HepG2 (cell line): ENCODE data around the gene GRB2. TPM values are rescaled to one million over a fixed set of nuclear protein-coding genes. Genes with fewer than 3 reads are reported as not detected.

Experiments
- BHLHE40 ChIP-seq: IDR thresholded peaks from 2 replicates; pipeline ENCODE4 v1.6.1; 2011; ENCODE audit warnings: low read length, improper control_type of control experiment
- BRD4 ChIP-seq: sonication (generic); formaldehyde crosslinking; IDR thresholded peaks from 2 replicates; pipeline ENCODE4 v1.4.0; 2020; ENCODE audit warnings: missing genetic modification reagents
- DDIT3 ChIP-seq: sonication (generic); formaldehyde crosslinking; IDR thresholded peaks from 2 replicates; pipeline ENCODE4 v1.4.0; 2020; ENCODE audit warnings: mild to moderate bottlenecking, missing genetic modification reagents
- DR1 ChIP-seq: sonication (generic); formaldehyde crosslinking; IDR thresholded peaks from 2 replicates; pipeline ENCODE4 v1.8.0; 2021; ENCODE audit warnings: mild to moderate bottlenecking, missing genetic modification reagents, inconsistent platforms
- GATAD2A ChIP-seq: IDR thresholded peaks from 2 replicates; pipeline ENCODE4 v1.6.1; 2016
- HNF4G ChIP-seq, 2 experiments: sonication (generic) in 1 of 2; formaldehyde crosslinking in 1 of 2; IDR thresholded peaks; 2 replicates each; pipeline versions ENCODE4 v1.4.0 to v1.6.1; 2011 to 2020; ENCODE audit warnings: borderline replicate concordance in 2 of 2, low read depth in 2 of 2, mild to moderate bottlenecking in 2 of 2, low read length in 1 of 2, missing genetic modification reagents in 1 of 2, moderate library complexity in 1 of 2
- HNRNPL ChIP-seq: fragments of 200-400 bp; formaldehyde crosslinking; IDR thresholded peaks from 2 replicates; pipeline ENCODE4 v1.6.1; 2017; ENCODE audit warnings: mild to moderate bottlenecking, low read depth, low read length
- KAT8 ChIP-seq: IDR thresholded peaks from 2 replicates; pipeline ENCODE4 v1.6.1; 2016; ENCODE audit warnings: missing genetic modification reagents, missing compliant biosample characterization
- MAZ ChIP-seq, 2 experiments: sonication (generic) in 1 of 2; formaldehyde crosslinking in 1 of 2; IDR thresholded peaks; 2 replicates each; pipeline versions ENCODE4 v1.5.0 to v1.6.1; 2012 to 2020; ENCODE audit warnings: low read depth in 2 of 2, mild to moderate bottlenecking in 2 of 2, borderline replicate concordance in 1 of 2, improper control_type of control experiment in 1 of 2, low read length in 1 of 2, missing genetic modification reagents in 1 of 2, moderate library complexity in 1 of 2
- MTA3 ChIP-seq: sonication (generic); formaldehyde crosslinking; IDR thresholded peaks from 2 replicates; pipeline ENCODE4 v1.4.0; 2020; ENCODE audit warnings: missing genetic modification reagents
- NCOA2 ChIP-seq: sonication (generic); formaldehyde crosslinking; IDR thresholded peaks from 2 replicates; pipeline ENCODE4 v1.8.0; 2022; ENCODE audit warnings: inconsistent platforms
- NFE2L2 ChIP-seq: fragments of 150-350 bp; IDR thresholded peaks from 2 replicates; pipeline ENCODE4 v1.6.1; 2014; ENCODE audit warnings: low read length
- PHF5A ChIP-seq: IDR thresholded peaks from one replicate; pipeline ENCODE4 v1.6.1; 2018; ENCODE audit warnings: low read depth, missing genetic modification reagents; ENCODE audit not compliant: unreplicated experiment
- PLRG1 ChIP-seq: fragments of 450-650 bp; conservative IDR thresholded peaks from 2 replicates; pipeline ENCODE4 v1.6.1; 2016
- RFX5 ChIP-seq: IDR thresholded peaks from 2 replicates; pipeline ENCODE4 v1.6.1; 2011; ENCODE audit warnings: low read depth, low read length, improper control_type of control experiment
- RNF2 ChIP-seq: fragments of 450-650 bp; conservative IDR thresholded peaks from 2 replicates; pipeline ENCODE4 v1.6.1; 2016; ENCODE audit warnings: low read depth
- SIX1 ChIP-seq: sonication (generic); formaldehyde crosslinking; IDR thresholded peaks from 2 replicates; pipeline ENCODE4 v1.4.0; 2020; ENCODE audit warnings: missing genetic modification reagents, borderline replicate concordance
- SMAD3 ChIP-seq: sonication (generic); formaldehyde crosslinking; IDR thresholded peaks from 2 replicates; pipeline ENCODE4 v1.4.0; 2020; ENCODE audit warnings: missing genetic modification reagents
- SOX6 ChIP-seq, 2 experiments: fragments of 450-650 bp in 1 of 2; sonication (generic) in 1 of 2; formaldehyde crosslinking in 1 of 2; IDR thresholded peaks; 2 replicates each; pipeline versions ENCODE4 v1.4.0 to v1.6.1; 2017 to 2020; ENCODE audit warnings: antibody characterized with exemption in 1 of 2, mild to moderate bottlenecking in 1 of 2, missing genetic modification reagents in 1 of 2
- ZBTB38 ChIP-seq: sonication (generic); formaldehyde crosslinking; IDR thresholded peaks from 2 replicates; pipeline ENCODE4 v1.5.1; 2020; ENCODE audit warnings: mild to moderate bottlenecking, missing genetic modification reagents
- ZMAT3 ChIP-seq: sonication (generic); formaldehyde crosslinking; conservative IDR thresholded peaks from 2 replicates; pipeline ENCODE4 v1.7.0; 2021; ENCODE audit warnings: missing genetic modification reagents
- ZNF251 ChIP-seq: sonication (generic); formaldehyde crosslinking; IDR thresholded peaks from 2 replicates; pipeline ENCODE4 v1.9.0; 2021; ENCODE audit warnings: mild to moderate bottlenecking, missing genetic modification reagents
- ZNF3 ChIP-seq: IDR thresholded peaks from 2 replicates; pipeline ENCODE4 v1.7.0; 2017; ENCODE audit warnings: inconsistent platforms
- ZNF572 ChIP-seq: sonication (generic); formaldehyde crosslinking; IDR thresholded peaks from 2 replicates; pipeline ENCODE4 v1.5.1; 2020; ENCODE audit warnings: mild to moderate bottlenecking, missing genetic modification reagents
- ZNF713 ChIP-seq: sonication (generic); formaldehyde crosslinking; IDR thresholded peaks from 2 replicates; pipeline ENCODE4 v1.4.0; 2020; ENCODE audit warnings: mild to moderate bottlenecking, missing genetic modification reagents
- ZNF775 ChIP-seq: sonication (generic); formaldehyde crosslinking; IDR thresholded peaks from 2 replicates; pipeline ENCODE4 v1.4.0; 2020; ENCODE audit warnings: missing genetic modification reagents, mild to moderate bottlenecking, moderate library complexity, borderline replicate concordance
- ZNF878 ChIP-seq: sonication (generic); formaldehyde crosslinking; IDR thresholded peaks from 2 replicates; pipeline ENCODE4 v1.8.1; 2023; ENCODE audit warnings: mild to moderate bottlenecking, missing genetic modification reagents, moderate library complexity
- polyA plus RNA-seq, 8 experiments: library from polyadenylated mRNA; depleted of rRNA in 3 of 8; stranded (reverse) in 7 of 8; unstranded in 1 of 8; fragments of >200 nt; fragmentation: Illumina TruSeq in 4 of 8; extraction: Trizol in 4 of 8; gene quantifications; 2 replicates each; pipeline versions ENCODE4 v1.2.1 to v1.2.3, GENCODE V29; 2011 to 2016; ENCODE audit warnings: low read depth in 4 of 8, missing spikeins in 1 of 8, mixed read lengths in 1 of 8; ENCODE audit not compliant: insufficient read depth in 1 of 8
- total RNA-seq, 5 experiments: library from RNA; depleted of rRNA; stranded (reverse); fragments of >200 nt; fragmentation: Illumina TruSeq; extraction: Trizol; gene quantifications; 2 replicates each; pipeline ENCODE4 v1.2.3, GENCODE V29; 2016; ENCODE audit warnings: low read depth in 1 of 5
- TF ChIP-seq, protein P1 (sequence below): sonication (generic); formaldehyde crosslinking; IDR thresholded peaks from 2 replicates; pipeline ENCODE4 v1.5.0; 2020; ENCODE audit warnings: missing genetic modification reagents, mild to moderate bottlenecking, borderline replicate concordance
- TF ChIP-seq, protein P2 (sequence below): sonication (generic); formaldehyde crosslinking; IDR thresholded peaks from 2 replicates; pipeline ENCODE4 v1.4.0; 2020; ENCODE audit warnings: missing genetic modification reagents, mild to moderate bottlenecking, borderline replicate concordance

Gene GRB2
- total and polyA plus RNA-seq, 2 of the 13 experiments (the other 11 are each of a cell fraction or from before 2014, with no cell fraction given), result 84.6 to 92.3 TPM

DNA sequence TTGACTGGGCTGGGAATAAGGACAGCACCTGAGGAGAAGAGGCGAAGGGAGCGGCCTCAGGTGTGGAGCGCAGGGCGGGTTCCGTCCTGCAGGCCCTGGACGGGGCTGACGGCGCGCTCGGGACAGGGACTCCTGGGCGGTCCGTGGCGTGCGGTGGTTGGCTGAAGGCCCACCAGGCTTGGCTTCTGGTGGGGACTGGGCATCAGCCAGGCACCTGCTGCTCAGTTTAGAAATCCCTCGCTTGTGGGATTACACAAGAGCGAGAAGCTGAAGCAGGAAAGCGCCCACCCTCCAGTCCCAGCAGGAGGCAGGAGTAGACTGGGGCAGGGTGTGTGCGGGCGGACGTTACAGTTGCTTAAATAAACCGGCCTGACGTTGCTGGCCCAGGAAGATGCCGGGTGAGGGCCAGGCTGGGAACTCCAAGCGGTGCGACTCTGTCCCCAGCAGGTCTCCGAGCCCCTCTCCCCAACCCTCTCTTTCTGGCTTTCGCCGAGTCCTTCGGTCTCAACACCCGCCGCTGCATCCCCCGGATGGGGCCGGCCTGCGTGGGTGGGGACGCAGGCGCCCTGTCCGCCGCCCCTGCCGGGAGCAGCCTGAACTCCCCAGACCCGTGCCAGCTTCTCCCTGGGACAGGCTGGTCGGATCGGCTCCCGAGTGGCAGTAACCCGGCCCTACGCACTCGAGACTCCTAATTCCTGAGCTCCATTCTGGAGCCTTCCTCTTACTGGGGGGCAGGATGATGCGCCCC is 135.1 kb downstream of the GRB2 start (continued):
- TF ChIP-seq SIX1 (CRISPR knock-in tag) (no peak), ZNF713 (0 out of 2 replicates have a peak, but pooled peaks have one; percentile 62), ZNF251 (CRISPR knock-in tag) (0 out of 2 replicates have a peak, but pooled peaks have one; percentile 26), BRD4 (CRISPR knock-in tag) (peak; percentile 7; the same call in 1 of the 2 replicates), GATAD2A (CRISPR knock-in tag) (peak; percentile 73), ZNF775 (CRISPR knock-in tag) (no peak), RNF2 (no peak), PLRG1 (no peak), KAT8 (no peak; the same call in 1 of the 2 replicates), BHLHE40 (peak; percentile 4; the same call in 1 of the 2 replicates), ZBTB38 (peak; percentile 31; the same call in 1 of the 2 replicates), DDIT3 (CRISPR knock-in tag) (no peak), PHF5A (CRISPR knock-in tag) (no peak), HNF4G (IDR thresholded peaks at IDR 0.05; ENCODE audit: borderline replicate concordance, low read depth, low read length) (no peak), HNF4G (CRISPR knock-in tag; IDR thresholded peaks at IDR 0.05; ENCODE audit: borderline replicate concordance, low read depth) (no peak), HNRNPL (no peak), SMAD3 (CRISPR knock-in tag) (peak; percentile 63; the same call in 1 of the 2 replicates), NCOA2 (CRISPR knock-in tag) (no peak), SOX6 (IDR thresholded peaks at IDR 0.05) (no peak), SOX6 (CRISPR knock-in tag; IDR thresholded peaks at IDR 0.05) (peak; percentile 35), ZNF878 (CRISPR knock-in tag) (no peak), ZMAT3 (CRISPR knock-in tag) (peak; percentile 87; the same call in 1 of the 2 replicates), NFE2L2 (no peak), MAZ (IDR thresholded peaks at IDR 0.05; ENCODE audit: borderline replicate concordance, low read depth, low read length) (no peak; the same call in 1 of the 2 replicates), MAZ (CRISPR knock-in tag; IDR thresholded peaks at IDR 0.05; ENCODE audit: low read depth) (peak; percentile 39; the same call in 1 of the 2 replicates), ZNF3 (no peak), DR1 (CRISPR knock-in tag) (peak; percentile 77; the same call in 1 of the 2 replicates), RFX5 (no peak), MTA3 (no peak), ZNF572 (no peak; the same call in none of the 2 replicates)
- TF ChIP-seq, protein P1, sequence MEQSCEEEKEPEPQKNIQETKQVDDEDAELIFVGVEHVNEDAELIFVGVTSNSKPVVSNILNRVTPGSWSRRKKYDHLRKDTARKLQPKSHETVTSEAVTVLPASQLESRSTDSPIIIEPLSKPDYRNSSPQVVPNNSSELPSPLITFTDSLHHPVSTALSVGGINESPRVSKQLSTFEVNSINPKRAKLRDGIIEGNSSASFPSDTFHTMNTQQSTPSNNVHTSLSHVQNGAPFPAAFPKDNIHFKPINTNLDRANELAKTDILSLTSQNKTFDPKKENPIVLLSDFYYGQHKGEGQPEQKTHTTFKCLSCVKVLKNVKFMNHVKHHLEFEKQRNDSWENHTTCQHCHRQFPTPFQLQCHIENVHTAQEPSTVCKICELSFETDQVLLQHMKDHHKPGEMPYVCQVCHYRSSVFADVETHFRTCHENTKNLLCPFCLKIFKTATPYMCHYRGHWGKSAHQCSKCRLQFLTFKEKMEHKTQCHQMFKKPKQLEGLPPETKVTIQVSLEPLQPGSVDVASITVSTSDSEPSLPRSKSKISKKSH (CRISPR knock-in tag), result no peak; the same call in none of the 2 replicates
- TF ChIP-seq, protein P2, sequence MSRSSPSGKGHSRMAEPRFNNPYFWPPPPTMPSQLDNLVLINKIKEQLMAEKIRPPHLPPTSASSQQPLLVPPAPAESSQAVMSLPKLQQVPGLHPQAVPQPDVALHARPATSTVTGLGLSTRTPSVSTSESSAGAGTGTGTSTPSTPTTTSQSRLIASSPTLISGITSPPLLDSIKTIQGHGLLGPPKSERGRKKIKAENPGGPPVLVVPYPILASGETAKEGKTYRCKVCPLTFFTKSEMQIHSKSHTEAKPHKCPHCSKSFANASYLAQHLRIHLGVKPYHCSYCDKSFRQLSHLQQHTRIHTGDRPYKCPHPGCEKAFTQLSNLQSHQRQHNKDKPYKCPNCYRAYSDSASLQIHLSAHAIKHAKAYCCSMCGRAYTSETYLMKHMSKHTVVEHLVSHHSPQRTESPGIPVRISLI (CRISPR knock-in tag), result no peak
